ENCODE data around the gene GREM1.

Gene GREM1

GRCh38 chr15:32733281-32733680 is 15.5 kb downstream of the GREM1 start:
- DNase-seq, result no peak

GRCh38 chr15:32735989-32736700 is 18.3 kb downstream of the GREM1 start:
- DNase-seq, result no peak

GRCh38 chr15:32736701-32737061 is 18.9 kb downstream of the GREM1 start:
- no peak for DNase-seq

GRCh38 chr15:32737304-32737703 is 19.5 kb downstream of the GREM1 start:
- no peak for DNase-seq

GRCh38 chr15:32738666-32739065 is 20.9 kb downstream of the GREM1 start:
- no peak for DNase-seq

GRCh38 chr15:32739522-32740063 is 21.8 kb downstream of the GREM1 start:
- no peak for DNase-seq

GRCh38 chr15:32743411-32744140 is 25.8 kb downstream of the GREM1 start:
- no peak for DNase-seq

- DNase-seq, result no peak
Measured at GRCh38 chr15:32746116-32746857, 28.5 kb downstream of the GREM1 start.

GRCh38 chr15:32747921-32748342 is 30.1 kb downstream of the GREM1 start:
- no peak for DNase-seq

GRCh38 chr15:32750979-32751378 is 33.2 kb downstream of the GREM1 start:
- DNase-seq, result no peak

GRCh38 chr15:32757426-32757825 is 39.6 kb downstream of the GREM1 start:
- no peak for DNase-seq

- no peak for DNase-seq
Measured at GRCh38 chr15:32763295-32763694, 45.5 kb downstream of the GREM1 start.

GRCh38 chr15:32765236-32765635 is 47.4 kb downstream of the GREM1 start:
- no peak for DNase-seq

- DNase-seq, result no peak
Measured at GRCh38 chr15:32766101-32766500, 48.3 kb downstream of the GREM1 start.

GRCh38 chr15:32767236-32767635 is 49.4 kb downstream of the GREM1 start:
- no peak for DNase-seq

GRCh38 chr15:32774022-32774421 is 56.2 kb downstream of the GREM1 start:
- DNase-seq, result no peak

- DNase-seq, result no peak
Measured at GRCh38 chr15:32775103-32775502, 57.3 kb downstream of the GREM1 start.

- DNase-seq, result no peak
Measured at GRCh38 chr15:32778391-32779176, 60.8 kb downstream of the GREM1 start.

GRCh38 chr15:32781781-32782180 is 64.0 kb downstream of the GREM1 start:
- no peak for DNase-seq

GRCh38 chr15:32784581-32784980 is 66.8 kb downstream of the GREM1 start:
- DNase-seq, result no peak

GRCh38 chr15:32786906-32787305 is 69.1 kb downstream of the GREM1 start:
- DNase-seq, result no peak

GRCh38 chr15:32787949-32788348 is 70.1 kb downstream of the GREM1 start:
- DNase-seq, result no peak

Data from DMS 273 treated with DMSO at 0.1 percent for 48 hours (cell line).